Activated T-helper 2 cell treated with anti-CD3 and anti-CD28 coated beads, Interferon-gamma antibody, Interleukin-2, Interleukin-4, amounts not matched to agents 10 μg/mL and 5 μg/mL and 100 μg/mL, durations not matched to agents 14 hours and 24 hours and 36 hours (primary cell): Measurements from ENCODE around the gene EXOSC7. TPM values are rescaled to one million over a fixed set of nuclear protein-coding genes. Genes with fewer than 3 reads are reported as not detected.

Source experiments
- DNase-seq: peaks from one replicate; pipeline ENCODE4 v3.0.0; 2021; ENCODE audit warnings: low spot score
- H3K27ac Mint-ChIP-seq: one replicate; pipeline ENCODE4 v1.8.0; 2021; ENCODE audit warnings: mixed read lengths
- H3K27me3 Mint-ChIP-seq: one replicate; pipeline ENCODE4 v1.8.0; 2021; ENCODE audit warnings: low read depth, mixed read lengths
- H3K36me3 Mint-ChIP-seq: one replicate; pipeline ENCODE4 v1.8.0; 2021; ENCODE audit warnings: low read depth, mixed read lengths
- H3K4me1 Mint-ChIP-seq: one replicate; pipeline ENCODE4 v1.8.0; 2021; ENCODE audit warnings: low read depth, mixed read lengths
- H3K4me3 Mint-ChIP-seq: one replicate; pipeline ENCODE4 v1.8.0; 2021; ENCODE audit warnings: low read depth, mild to moderate bottlenecking, moderate library complexity, mixed read lengths
- H3K9me3 Mint-ChIP-seq: one replicate; pipeline ENCODE4 v1.8.0; 2021; ENCODE audit warnings: mixed read lengths
- intact Hi-C: fragments of 100-400 bp; cut with micrococcal nuclease; formaldehyde crosslinking; loops from one replicate; pipeline ENCODE4 v1.15.1; 2023
- total RNA-seq: library from RNA; stranded (reverse); gene quantifications from 2 replicates; pipeline ENCODE4 v1.2.3, GENCODE V29; 2022

Gene EXOSC7
- total RNA-seq, 1 donor from 2014 or later: 83.0 TPM

GRCh38 chr3:45024542-45025255 is 48.7 kb downstream of the EXOSC7 start:
- peaks cover 10% of the 10 kb centered on the region for H3K27me3 Mint-ChIP-seq
- intact Hi-C loops: no loop called here
- H3K4me3 Mint-ChIP-seq: no peak overlapping the region
- H3K9me3 Mint-ChIP-seq: no peaks in the 10 kb centered on the region
- H3K4me1 Mint-ChIP-seq: peaks cover 13% of the 10 kb centered on the region
- no peak overlapping the region for H3K27ac Mint-ChIP-seq
- DNase-seq: no peak
- no peaks in the 10 kb centered on the region for H3K36me3 Mint-ChIP-seq

- Mint-ChIP-seq H3K4me3 (no peak within 1 kb of the TSS), H3K4me1 (peaks cover 3% of the 10 kb centered on the region), H3K27me3 (peaks cover 10% of the 10 kb centered on the region), H3K9me3 (no peaks in the 10 kb centered on the region), H3K36me3 (no peaks in the 10 kb centered on the region), H3K27ac (no peak within 1 kb of the TSS)
- no peak for DNase-seq
- intact Hi-C loops: no loop called here
Measured at GRCh38 chr3:45026038-45026437, 50.0 kb downstream of the EXOSC7 start, which contains the start of gene CLEC3B. CLEC3B (plus strand) TSS chr3:45026303; CDS start chr3:45026363, 60 bp downstream.

- Mint-ChIP-seq H3K27me3 (peaks cover 10% of the 10 kb centered on the region), H3K27ac (no peak overlapping the region), H3K36me3 (no peaks in the 10 kb centered on the region), H3K4me3 (no peak overlapping the region), H3K4me1 (peaks cover 2% of the 10 kb centered on the region), H3K9me3 (no peaks in the 10 kb centered on the region)
- no peak for DNase-seq
- intact Hi-C loops: no loop called here
Measured at GRCh38 chr3:45026957-45027356, 50.9 kb downstream of the EXOSC7 start.

GRCh38 chr3:45027441-45027840 is 51.4 kb downstream of the EXOSC7 start:
- intact Hi-C loops: no loop called here
- no peaks in the 10 kb centered on the region for H3K9me3 Mint-ChIP-seq
- H3K27me3 Mint-ChIP-seq: peaks cover 10% of the 10 kb centered on the region
- peaks cover 2% of the 10 kb centered on the region for H3K4me1 Mint-ChIP-seq
- H3K36me3 Mint-ChIP-seq: no peaks in the 10 kb centered on the region
- no peak overlapping the region for H3K27ac Mint-ChIP-seq
- DNase-seq: no peak
- H3K4me3 Mint-ChIP-seq: no peak overlapping the region

- no peak overlapping the region for H3K27ac Mint-ChIP-seq
- intact Hi-C loops: no loop called here
- H3K36me3 Mint-ChIP-seq: no peaks in the 10 kb centered on the region
- no peak overlapping the region for H3K4me3 Mint-ChIP-seq
- peaks cover 10% of the 10 kb centered on the region for H3K27me3 Mint-ChIP-seq
- DNase-seq: no peak
- no peaks in the 10 kb centered on the region for H3K9me3 Mint-ChIP-seq
- H3K4me1 Mint-ChIP-seq: peaks cover 4% of the 10 kb centered on the region
Measured at GRCh38 chr3:45029216-45029615, 53.2 kb downstream of the EXOSC7 start.

GRCh38 chr3:45029661-45030060 is 53.6 kb downstream of the EXOSC7 start:
- Mint-ChIP-seq H3K9me3 (no peaks in the 10 kb centered on the region), H3K27me3 (peaks cover 10% of the 10 kb centered on the region), H3K4me3 (no peak overlapping the region), H3K4me1 (peaks cover 8% of the 10 kb centered on the region), H3K36me3 (no peaks in the 10 kb centered on the region), H3K27ac (no peak overlapping the region)
- DNase-seq: no peak
- intact Hi-C loops: loop anchor here (10.0 kb wide), 1 partner anchor 495 kb away; no protein-coding TSS in a partner anchor

- H3K4me3 Mint-ChIP-seq: no peak overlapping the region
- no peak overlapping the region for H3K27ac Mint-ChIP-seq
- H3K27me3 Mint-ChIP-seq: peaks cover 12% of the 10 kb centered on the region
- no peaks in the 10 kb centered on the region for H3K36me3 Mint-ChIP-seq
- H3K4me1 Mint-ChIP-seq: peaks cover 18% of the 10 kb centered on the region
- intact Hi-C loops: loop anchor here (10.0 kb wide), 1 partner anchor 497 kb away; no protein-coding TSS in a partner anchor
- no peak for DNase-seq
- H3K9me3 Mint-ChIP-seq: no peaks in the 10 kb centered on the region
Measured at GRCh38 chr3:45031531-45031930, 55.5 kb downstream of the EXOSC7 start.

GRCh38 chr3:45032113-45032512 is 56.1 kb downstream of the EXOSC7 start:
- H3K4me1 Mint-ChIP-seq: peaks cover 20% of the 10 kb centered on the region
- intact Hi-C loops: loop anchor here (10.0 kb wide), 1 partner anchor 497 kb away; no protein-coding TSS in a partner anchor
- H3K36me3 Mint-ChIP-seq: no peaks in the 10 kb centered on the region
- DNase-seq: no peak
- H3K27ac Mint-ChIP-seq: no peak overlapping the region
- H3K27me3 Mint-ChIP-seq: peaks cover 8% of the 10 kb centered on the region
- H3K4me3 Mint-ChIP-seq: no peak overlapping the region
- H3K9me3 Mint-ChIP-seq: no peaks in the 10 kb centered on the region

GRCh38 chr3:45033791-45034190 is 57.7 kb downstream of the EXOSC7 start:
- H3K4me1 Mint-ChIP-seq: peaks cover 25% of the 10 kb centered on the region
- no peak for DNase-seq

GRCh38 chr3:45034612-45035252 is 58.7 kb downstream of the EXOSC7 start:
- Mint-ChIP-seq H3K27me3 (peaks cover 8% of the 10 kb centered on the region), H3K4me1 (peaks cover 26% of the 10 kb centered on the region), H3K9me3 (no peaks in the 10 kb centered on the region), H3K4me3 (peak overlapping the region; percentile 13), H3K27ac (peak overlapping the region; percentile 23), H3K36me3 (no peaks in the 10 kb centered on the region)
- intact Hi-C loops: loop anchor here (10.0 kb wide), 1 partner anchor 500 kb away; no protein-coding TSS in a partner anchor
- peak; percentile 31 for DNase-seq

More at GRCh38 chr3:45033791-45034190, 57.7 kb downstream of the EXOSC7 start:
- H3K27ac Mint-ChIP-seq: no peak overlapping the region
- intact Hi-C loops: loop anchor here (10.0 kb wide), 1 partner anchor 499 kb away; no protein-coding TSS in a partner anchor
- no peaks in the 10 kb centered on the region for H3K9me3 Mint-ChIP-seq
- H3K36me3 Mint-ChIP-seq: no peaks in the 10 kb centered on the region
- peaks cover 8% of the 10 kb centered on the region for H3K27me3 Mint-ChIP-seq
- H3K4me3 Mint-ChIP-seq: no peak overlapping the region

GRCh38 chr3:45035441-45036301 is 59.6 kb downstream of the EXOSC7 start:
- DNase-seq: no peak
- intact Hi-C loops: loop anchor here (10.0 kb wide), 1 partner anchor 501 kb away; no protein-coding TSS in a partner anchor
- no peak overlapping the region for H3K27ac Mint-ChIP-seq

GRCh38 chr3:45037720-45038455 is 61.8 kb downstream of the EXOSC7 start:
- H3K4me3 Mint-ChIP-seq: no peak overlapping the region
- H3K36me3 Mint-ChIP-seq: no peaks in the 10 kb centered on the region
- peak; percentile 88 for DNase-seq

More at GRCh38 chr3:45035441-45036301, 59.6 kb downstream of the EXOSC7 start:
- Mint-ChIP-seq H3K9me3 (no peaks in the 10 kb centered on the region), H3K4me3 (peak overlapping the region; percentile 71), H3K27me3 (peaks cover 8% of the 10 kb centered on the region), H3K4me1 (peaks cover 35% of the 10 kb centered on the region), H3K36me3 (no peaks in the 10 kb centered on the region)

More at GRCh38 chr3:45037720-45038455, 61.8 kb downstream of the EXOSC7 start:
- no peaks in the 10 kb centered on the region for H3K9me3 Mint-ChIP-seq
- H3K27ac Mint-ChIP-seq: no peak overlapping the region
- H3K4me1 Mint-ChIP-seq: peaks cover 53% of the 10 kb centered on the region
- intact Hi-C loops: loop anchor here (1.0 to 10.0 kb wide), 4 partner anchors 306 to 618 kb away; no protein-coding TSS in a partner anchor
- H3K27me3 Mint-ChIP-seq: peaks cover 8% of the 10 kb centered on the region
